Measurements from ENCODE around the gene IFITM1.

The IFITM1 gene

GRCh38 chr11:313787-314553 is at the start of gene IFITM1:
TSS of gene IFITM1 (plus strand) at chr11:314040. CDS start at chr11:314171, 131 bp downstream.
- no peak for DNase-seq (ENCODE audit: low spot score)

DNA sequence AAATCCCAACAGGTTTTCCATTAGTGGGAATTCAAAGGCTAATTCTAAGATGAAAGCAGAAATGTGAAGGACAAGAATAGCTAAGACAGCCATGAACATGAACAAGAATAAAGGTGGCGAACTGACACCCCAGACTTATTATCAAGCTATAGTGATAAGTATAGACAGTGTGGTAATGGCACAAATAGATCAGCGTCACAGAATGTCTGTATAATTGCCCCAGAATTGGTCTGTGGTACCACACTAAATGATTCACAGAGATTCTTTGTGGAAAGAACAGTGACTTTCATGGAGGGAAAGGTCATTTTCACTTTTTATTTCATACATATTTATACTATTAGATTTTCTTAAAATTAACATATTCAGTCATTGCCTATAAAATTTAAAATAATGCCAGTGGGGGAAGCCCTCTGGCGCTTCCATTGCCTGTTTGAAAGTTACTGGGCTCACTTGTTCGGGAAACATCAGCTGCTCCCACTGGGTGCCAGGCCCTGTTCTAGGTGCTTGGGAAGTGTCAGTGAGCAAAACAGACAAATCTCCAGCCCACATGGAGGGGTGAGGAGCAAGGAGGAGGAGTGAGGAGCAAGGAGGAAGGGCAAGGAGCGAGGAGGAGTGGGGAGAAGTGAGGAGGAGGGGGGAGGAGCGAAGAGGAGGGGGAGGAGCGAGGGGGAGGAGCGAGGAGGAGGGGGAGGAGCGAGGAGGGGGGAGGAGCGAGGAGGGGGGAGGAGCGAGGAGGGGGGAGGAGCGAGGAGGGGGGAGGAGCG is 47.0 kb upstream of the IFITM1 start:
- no peak for DNase-seq (ENCODE audit: low spot score)

DNA sequence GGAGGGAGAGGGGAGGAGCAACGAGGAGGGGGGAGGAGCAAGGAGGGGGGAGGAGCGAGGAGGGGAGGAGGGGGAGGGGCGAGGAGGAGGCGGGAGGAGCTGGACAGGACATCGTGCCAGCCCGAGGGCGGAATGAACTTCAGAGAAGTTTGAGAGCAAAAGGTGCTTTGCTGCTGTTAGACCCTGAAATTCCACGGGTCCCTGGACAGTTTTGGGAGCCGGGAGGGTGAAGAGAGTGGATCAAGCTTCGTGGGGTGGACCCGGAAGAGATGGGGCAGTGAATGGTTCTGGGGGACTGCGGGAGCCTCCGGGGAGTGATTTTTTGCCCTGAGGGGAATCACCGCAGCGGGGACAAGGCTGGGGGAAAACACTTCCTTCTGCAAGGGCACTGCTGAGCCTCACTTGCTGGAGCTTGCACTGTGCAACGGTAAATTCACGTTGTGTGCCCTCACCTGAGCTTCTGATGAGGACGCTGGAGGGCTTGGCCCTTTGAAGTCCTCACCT is 46.3 kb upstream of the IFITM1 start:
- DNase-seq (ENCODE audit: low spot score) = no peak

GRCh38 chr11:268716-269145 is 45.1 kb upstream of the IFITM1 start:
- peak; percentile 78 for DNase-seq (ENCODE audit: low spot score)

- peak; percentile 65 for DNase-seq (ENCODE audit: low spot score)
Observed at GRCh38 chr11:269146-269890, 44.5 kb upstream of the IFITM1 start.

GRCh38 chr11:270451-271318 is 43.2 kb upstream of the IFITM1 start:
- no peak for DNase-seq (ENCODE audit: low spot score)

DNA sequence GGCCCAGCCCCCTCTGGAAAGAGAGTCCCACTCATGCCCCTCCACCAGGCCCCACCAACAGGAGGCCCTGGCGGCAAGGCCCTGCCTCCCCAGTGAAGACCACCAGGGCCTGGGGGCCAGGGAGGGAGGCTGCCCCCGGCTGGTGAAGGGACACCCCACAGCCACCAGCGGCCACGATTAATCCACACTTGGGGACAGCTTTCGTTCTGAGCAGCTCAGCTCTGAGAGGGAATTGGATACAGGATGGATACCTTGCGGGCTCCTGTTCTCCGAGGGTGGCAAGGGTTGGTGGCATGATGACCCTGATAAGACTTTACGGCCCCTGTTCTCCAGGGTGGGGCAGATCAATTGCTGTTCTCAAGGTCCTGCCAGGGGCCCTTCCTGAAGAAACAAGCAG is 42.5 kb upstream of the IFITM1 start:
- no peak for DNase-seq (ENCODE audit: low spot score)

DNA sequence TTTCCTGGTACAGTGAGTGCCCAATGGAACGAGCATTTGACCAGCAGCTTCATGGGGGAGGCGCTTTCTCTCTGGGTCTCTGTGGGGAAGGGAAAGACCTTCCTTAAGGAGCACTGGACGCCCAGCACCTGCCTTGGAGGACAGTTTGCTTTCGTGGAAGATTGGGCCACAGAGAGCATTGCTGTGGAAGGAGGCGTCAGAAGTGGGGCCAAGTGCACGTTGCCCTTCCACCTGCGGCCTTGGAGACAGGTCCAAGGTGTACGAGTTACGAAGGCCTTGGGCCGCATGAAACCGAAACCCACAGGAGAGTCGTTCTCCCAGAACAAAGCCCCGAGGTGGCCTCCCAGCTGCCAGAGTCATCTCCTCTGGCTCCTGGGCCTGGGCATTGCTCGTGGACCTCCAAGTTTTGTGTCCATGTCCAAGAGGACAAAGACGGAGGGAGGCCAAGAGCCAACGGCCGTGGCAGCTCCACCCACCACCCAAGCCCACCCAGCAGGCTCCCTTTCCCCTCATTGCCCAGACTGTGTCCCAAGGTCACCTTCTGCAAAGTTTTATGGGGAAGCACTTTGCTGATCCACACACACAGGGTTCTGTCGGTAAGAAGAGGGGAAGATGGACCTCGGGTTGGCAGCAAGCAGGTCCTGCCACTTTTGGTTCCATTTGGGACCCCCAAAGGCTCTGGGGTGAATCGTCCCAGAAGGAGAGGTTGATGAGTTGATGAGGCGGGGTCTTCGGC is 41.5 kb upstream of the IFITM1 start:
- DNase-seq (ENCODE audit: low spot score) = no peak

- no peak for DNase-seq (ENCODE audit: low spot score)
Observed at GRCh38 chr11:272931-273198, 41.0 kb upstream of the IFITM1 start.

- DNase-seq (ENCODE audit: low spot score) = no peak
Observed at GRCh38 chr11:276219-276618, 37.6 kb upstream of the IFITM1 start.

DNA sequence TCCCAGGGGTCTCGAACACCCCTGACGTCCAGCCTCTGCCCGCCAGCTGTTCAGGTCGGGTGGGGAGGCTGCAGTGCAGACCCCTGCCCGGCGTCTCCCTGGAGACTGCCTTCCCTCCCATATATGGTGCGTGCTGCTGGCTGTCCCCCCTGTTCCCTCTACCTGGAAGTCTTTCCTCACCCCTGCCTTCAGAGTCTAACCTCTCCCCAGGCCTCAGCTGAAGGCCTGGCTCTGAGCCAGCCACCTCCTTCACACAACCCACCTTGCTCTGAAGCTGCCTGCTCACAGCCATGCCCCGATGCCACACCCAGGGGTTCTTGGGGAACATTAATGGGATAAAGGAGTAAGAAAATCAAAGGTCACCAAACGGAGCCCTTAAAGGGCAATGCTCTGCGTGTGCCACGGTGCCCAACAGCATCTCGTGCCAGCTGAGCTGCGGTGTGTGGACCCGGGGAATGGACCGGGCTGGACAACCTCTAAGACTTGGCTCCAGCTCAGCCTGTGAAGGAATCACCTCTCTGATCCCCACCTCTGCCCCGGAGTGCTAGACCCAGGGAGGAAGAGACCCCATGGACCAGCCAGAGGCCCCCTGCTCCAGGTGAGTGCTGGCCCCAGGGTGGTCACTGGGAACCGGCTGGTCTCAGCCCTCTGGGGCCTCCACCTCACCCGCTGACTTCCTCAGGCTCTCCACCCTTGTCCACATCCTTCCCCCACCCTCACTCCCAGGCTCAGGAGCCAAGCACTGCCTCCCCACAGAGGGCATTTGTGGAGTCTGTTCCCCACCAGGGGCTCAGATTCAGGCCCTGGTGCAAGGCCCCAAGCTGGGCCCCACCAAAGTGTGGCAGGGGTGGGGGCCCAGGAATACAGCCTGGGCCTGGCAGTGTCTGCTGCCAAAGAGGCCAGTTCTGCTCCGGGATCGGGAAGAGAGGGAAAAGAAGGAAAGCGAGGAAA is 35.6 kb upstream of the IFITM1 start, which contains the start of gene NLRP6:
Gene NLRP6 (plus strand): TSS at position 407 of the 951 bp plus-strand sequence. CDS start 163 bp downstream, at position 570.
- DNase-seq (ENCODE audit: low spot score) = no peak

- no peak for DNase-seq (ENCODE audit: low spot score)
Observed at GRCh38 chr11:279040-279965, 34.5 kb upstream of the IFITM1 start.

DNA sequence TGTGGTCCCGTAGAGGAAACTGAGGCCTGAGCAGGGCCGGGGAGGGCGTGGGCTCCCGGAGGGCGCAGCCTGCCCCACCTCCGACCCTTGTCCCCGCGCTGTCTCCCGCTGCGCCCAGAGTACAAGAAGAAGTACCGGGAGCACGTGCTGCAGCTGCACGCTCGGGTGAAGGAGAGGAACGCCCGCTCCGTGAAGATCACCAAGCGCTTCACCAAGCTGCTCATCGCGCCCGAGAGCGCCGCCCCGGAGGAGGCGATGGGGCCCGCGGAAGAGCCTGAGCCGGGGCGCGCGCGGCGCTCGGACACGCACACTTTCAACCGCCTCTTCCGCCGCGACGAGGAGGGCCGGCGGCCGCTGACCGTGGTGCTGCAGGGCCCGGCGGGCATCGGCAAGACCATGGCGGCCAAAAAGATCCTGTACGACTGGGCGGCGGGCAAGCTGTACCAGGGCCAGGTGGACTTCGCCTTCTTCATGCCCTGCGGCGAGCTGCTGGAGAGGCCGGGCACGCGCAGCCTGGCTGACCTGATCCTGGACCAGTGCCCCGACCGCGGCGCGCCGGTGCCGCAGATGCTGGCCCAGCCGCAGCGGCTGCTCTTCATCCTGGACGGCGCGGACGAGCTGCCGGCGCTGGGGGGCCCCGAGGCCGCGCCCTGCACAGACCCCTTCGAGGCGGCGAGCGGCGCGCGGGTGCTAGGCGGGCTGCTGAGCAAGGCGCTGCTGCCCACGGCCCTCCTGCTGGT is 33.7 kb upstream of the IFITM1 start:
- DNase-seq (ENCODE audit: low spot score) = no peak

GRCh38 chr11:280706-281485 is 32.9 kb upstream of the IFITM1 start:
- DNase-seq (ENCODE audit: low spot score) = no peak

DNA sequence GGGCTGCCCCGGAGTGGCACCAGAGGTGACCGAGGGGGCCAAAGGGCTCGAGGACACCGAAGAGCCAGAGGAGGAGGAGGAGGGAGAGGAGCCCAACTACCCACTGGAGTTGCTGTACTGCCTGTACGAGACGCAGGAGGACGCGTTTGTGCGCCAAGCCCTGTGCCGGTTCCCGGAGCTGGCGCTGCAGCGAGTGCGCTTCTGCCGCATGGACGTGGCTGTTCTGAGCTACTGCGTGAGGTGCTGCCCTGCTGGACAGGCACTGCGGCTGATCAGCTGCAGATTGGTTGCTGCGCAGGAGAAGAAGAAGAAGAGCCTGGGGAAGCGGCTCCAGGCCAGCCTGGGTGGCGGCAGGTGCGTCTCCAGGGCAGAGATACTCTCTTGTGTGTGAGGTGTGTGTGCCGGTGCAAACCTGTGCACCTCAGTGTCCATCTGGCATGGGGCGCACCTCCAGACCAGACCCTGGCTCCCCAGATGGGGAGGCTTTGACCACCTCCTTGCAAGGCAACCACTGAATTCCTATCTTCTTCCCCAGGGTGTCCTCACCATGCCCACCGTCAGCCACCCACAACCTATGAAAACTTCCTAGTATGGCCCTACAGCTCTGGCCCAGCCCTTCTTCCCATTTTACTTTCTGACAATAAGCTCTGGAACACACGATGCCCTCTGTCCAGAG is 32.2 kb upstream of the IFITM1 start:
- no peak for DNase-seq (ENCODE audit: low spot score)

- no peak for DNase-seq (ENCODE audit: low spot score)
Observed at GRCh38 chr11:282171-282570, 31.7 kb upstream of the IFITM1 start.

Measured in RKO (cell line).